Stimulated activated CD8-positive, alpha-beta memory T cell treated with anti-CD3 and anti-CD28 coated beads, Interleukin-2, amount 100 ng/mL, for 1 hour (primary cell): ENCODE measurements around the gene PRIMA1.

ENCODE experiments used
- DNase-seq, 2 donors: peaks; one replicate each; pipeline ENCODE4 v3.0.0-alpha.2; 2020; ENCODE audit warnings: low read depth in 2 of 2

PRIMA1 gene

DNA sequence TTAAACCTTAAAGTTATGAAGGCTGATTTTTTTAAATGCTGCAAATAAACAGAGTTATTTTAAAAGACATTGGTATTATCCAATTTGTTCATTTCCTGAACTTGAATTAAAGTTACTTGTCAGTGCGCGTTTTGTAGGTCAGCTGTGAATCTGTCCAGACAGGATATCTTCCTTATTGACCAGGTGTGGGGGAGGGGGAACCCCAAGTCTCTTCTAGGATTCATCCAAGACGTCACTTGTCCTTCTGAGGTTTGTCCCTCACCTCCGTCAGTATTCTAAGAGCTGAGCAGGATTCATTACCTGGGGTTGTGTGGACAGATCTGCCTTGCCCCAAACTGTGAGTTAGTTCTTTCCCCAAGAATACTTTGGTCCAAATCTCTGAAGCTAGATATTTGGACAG, 8.8 kb upstream of the PRIMA1 start:
- DNase-seq = no peak

- no peak for DNase-seq
Measured at GRCh38 chr14:93794756-93795155, 6.5 kb upstream of the PRIMA1 start.

DNA sequence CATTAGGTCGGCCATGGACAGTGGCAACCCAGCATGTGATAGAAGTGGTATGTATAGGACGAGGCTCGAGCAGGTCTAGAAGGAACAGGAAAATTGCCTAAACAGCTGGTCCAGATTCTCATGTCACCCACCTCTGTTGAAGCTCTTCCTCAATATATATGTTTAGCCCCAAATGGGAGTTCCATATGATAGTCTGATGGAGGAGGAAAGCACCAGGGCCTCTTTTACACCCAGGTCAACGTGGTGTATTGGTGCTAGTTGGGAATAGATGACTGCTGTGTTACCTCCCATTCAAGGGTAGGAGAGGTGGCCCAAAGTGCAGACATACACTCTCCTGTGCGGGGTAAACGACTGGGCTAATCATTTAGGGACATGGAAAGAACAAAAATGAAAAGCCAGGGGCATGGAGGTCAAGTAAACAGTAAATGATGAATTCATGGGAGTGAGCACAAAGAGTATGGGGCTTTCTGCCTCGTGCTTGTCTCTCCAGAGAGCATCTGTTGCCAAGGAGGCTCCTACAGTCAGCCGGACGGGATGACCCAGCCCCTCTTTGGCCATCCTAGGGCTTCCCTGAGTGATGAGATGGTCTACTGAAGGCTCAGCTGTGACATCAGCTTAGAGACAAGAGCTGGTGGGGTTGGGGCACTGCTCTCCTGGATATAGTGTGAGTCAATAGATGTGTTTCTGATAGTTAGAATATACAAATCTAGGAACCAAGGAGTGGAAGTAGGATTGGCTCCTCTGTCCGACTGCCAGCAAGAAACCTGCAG, 5.5 kb upstream of the PRIMA1 start:
- DNase-seq = no peak

- DNase-seq = no peak
Measured at GRCh38 chr14:93792391-93792790, 4.1 kb upstream of the PRIMA1 start.

GRCh38 chr14:93790966-93791365, 2.7 kb upstream of the PRIMA1 start:
- DNase-seq = no peak

DNA sequence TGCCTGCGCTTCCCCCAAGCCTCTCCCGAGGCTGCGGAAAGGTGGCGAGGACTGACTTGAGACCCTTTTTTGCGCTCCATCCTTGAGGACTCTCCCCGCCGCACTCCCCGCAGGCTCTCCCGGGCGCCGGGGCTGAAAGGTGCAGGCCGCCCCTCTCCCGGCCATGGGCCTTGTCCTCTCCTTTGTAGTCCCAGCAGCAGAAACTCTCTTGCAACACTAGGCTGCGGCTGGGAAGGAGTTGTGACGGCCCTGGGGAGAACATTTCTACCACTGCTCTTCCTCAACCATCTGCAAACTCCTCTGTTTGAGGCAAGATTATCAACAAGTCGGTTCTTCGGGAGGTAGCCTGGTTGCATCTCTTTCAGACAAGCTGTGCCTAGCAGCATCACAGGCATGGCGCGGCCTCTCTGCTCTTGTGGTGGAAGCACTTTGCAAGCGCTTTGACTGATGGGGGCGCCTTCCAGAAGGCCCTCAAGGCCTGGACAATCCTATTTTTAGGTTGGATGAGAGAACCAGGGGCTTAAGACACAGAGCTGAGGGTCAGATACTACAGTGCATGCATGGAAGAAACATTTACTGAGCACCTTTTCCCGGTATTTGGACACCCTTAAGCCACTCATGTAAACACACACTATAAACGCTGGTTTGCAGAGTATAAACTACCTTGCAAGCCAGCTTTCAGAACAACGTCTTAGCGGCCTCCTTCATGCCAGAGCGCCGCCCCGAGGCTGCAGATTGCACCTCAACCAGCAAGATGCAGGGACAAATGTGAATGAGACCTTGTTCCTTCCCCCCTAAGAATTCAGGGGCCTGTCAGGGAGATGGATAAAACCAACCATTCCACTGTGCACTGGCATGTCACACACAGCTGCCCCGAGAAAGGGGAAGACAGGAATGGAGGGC, 1.2 kb upstream of the PRIMA1 start:
- no peak for DNase-seq

GRCh38 chr14:93788543-93789227, 400 bp upstream of the PRIMA1 start:
- DNase-seq = no peak

GRCh38 chr14:93787465-93788292, 606 bp downstream of the PRIMA1 start:
- no peak for DNase-seq

DNA sequence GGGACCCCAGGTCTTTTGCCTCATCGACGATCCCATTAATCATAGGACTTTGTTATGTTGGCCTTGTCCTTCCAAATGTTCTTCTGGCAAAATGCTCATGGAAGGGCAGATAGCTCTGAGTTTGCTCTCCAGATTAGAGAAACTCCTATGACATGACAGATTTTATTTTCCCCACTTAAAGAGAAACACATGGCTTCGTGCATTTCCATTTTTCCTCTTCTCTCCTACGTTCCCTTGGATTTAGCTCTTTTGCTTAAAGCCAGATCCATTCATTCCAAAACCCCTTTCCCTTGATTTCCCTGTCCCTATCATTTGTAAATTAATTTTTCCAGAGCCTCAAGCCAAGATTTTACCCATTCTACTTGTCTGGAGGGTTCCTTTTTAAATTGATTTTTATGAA, 2.9 kb downstream of the PRIMA1 start:
- no peak for DNase-seq

- DNase-seq = no peak
Measured at GRCh38 chr14:93784878-93785277, 3.4 kb downstream of the PRIMA1 start.

GRCh38 chr14:93780813-93781400, 7.4 kb downstream of the PRIMA1 start:
- DNase-seq = no peak

GRCh38 chr14:93778856-93779629, 9.2 kb downstream of the PRIMA1 start:
- no peak for DNase-seq

DNA sequence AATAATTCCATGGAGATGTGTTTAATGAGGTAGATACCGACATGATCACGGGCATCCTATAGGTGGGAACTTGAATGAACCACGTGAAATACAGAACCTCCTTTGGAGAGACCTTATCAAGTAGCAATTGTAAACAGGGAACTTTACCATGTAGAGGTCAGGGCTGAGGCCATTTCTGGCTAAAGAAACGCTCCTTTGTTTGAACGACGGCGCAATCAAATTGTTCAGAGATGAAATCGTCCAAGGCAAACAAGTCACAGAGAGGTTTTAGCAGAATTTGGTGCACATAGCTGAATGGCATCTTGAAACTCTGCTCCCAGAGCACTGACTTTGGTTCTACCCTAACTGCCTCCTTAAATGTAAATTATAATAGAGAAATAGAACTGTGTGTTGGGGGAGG, 9.8 kb downstream of the PRIMA1 start:
- DNase-seq = no peak

- no peak for DNase-seq
Measured at GRCh38 chr14:93775744-93776143, 12.5 kb downstream of the PRIMA1 start.

DNA sequence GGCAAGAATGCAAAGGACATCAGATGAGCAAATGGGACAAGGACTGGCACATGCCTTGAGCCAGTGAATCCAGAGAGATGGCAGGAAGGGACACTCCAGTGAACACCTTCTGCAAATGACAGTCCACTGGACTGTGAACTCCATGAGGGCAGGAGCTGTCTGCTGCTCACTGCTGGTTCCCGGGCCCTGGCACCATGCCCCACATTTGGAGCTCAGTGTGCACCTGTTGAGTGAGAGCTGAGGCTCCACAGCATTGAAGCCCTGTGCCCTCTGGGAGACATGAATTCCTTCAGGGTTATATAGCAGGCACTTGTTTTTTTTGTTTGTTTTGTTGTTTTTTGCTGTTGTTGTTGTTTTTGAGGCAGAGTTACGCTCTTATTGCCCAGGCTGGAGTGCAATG, 13.1 kb downstream of the PRIMA1 start:
- DNase-seq = no peak

DNA sequence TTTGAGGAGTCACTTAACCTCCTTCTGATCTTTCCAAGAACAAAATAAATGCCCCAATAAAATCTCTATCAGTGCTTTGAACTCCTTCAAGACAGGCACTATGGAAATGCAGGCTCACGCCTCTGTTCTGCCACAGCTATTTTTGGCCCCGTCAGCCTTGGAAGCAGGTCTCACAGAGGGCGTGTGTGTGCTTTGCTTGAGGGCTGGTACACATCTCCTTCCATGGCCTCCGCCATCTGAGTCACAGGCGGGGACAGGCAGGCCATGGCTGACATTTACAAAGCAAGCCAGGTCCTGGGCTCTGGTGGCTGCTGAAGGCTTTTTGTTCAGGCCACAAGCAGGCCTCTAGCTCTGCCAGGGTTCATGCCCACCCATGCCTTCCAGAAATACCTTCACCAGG, 16.0 kb downstream of the PRIMA1 start:
- no peak for DNase-seq

- no peak for DNase-seq
Measured at GRCh38 chr14:93765970-93766369, 22.3 kb downstream of the PRIMA1 start.

- no peak for DNase-seq
Measured at GRCh38 chr14:93765155-93765554, 23.1 kb downstream of the PRIMA1 start.

DNA sequence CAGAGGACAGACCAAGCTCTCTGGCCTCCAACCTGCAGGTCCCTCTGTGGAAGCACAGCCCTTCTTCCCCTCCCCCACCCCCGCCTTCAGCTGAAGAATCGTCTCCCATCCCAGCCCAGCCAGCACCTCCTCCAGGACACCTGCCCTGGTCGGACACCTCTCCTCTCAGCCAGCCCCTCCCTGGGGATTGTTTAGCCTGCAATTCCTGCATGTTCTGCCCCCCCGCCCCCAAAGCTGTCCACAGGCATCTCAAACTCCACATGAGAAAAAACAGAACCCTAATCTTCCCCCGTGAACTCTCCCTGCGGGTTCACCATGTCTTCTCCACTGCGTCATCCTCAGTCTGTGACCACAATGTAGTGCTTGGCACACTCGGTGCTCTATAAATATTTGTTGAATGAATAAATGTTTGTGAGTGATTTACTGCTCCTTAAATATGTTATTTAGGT, 24.1 kb downstream of the PRIMA1 start:
- no peak for DNase-seq

DNA sequence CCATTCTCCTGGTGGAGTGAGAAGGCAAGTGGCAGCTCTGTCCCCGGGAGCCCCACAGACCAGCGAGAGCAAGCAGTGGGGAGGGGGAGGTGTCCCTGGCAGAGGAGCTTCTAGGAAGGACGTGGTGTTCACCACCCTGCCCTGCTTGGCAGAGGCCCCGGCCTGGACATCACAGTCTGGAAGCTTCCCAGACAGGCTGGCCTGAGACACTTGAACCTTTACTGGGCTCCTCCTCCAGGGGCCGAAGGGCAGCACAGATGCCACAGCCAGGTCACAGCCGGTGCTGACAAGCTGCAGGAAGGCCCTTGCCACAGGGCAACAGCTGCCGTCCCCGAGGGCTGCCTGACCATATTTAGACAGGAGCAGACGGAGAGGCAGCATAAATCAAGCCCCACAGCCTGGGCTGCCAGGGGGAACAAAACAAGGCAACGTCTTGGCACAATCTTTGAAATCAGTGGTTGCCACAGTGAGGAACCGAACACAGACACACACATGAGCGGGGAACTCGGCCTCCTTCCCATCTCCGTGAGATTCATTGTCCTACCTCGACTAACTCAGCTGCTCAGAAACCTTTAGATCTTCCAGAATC, 28.5 kb downstream of the PRIMA1 start:
- no peak for DNase-seq
